ENCODE measurements around the gene PSD.

- TF ChIP-seq CTCF (IDR thresholded peaks at IDR 0.05) (no peak), ZFX (IDR thresholded peaks at IDR 0.05; ENCODE audit: borderline replicate concordance) (no peak)
Measured at GRCh38 chr10:102398172-102399020, 20.2 kb downstream of the PSD start.
